Activated CD4-positive, alpha-beta T cell treated with anti-CD3 and anti-CD28 coated beads for 36 hours (primary cell): Measurements from ENCODE around the gene EXOC3L1. TPM values are rescaled to one million over a fixed set of nuclear protein-coding genes. Genes with fewer than 3 reads are reported as not detected.

Source experiments
- ATAC-seq: fragments of 200-7000 bp; cut with Tn5 transposase; one replicate; pipeline ENCODE4 v1.10.0; 2021; ENCODE audit warnings: mild to moderate bottlenecking, moderate library complexity
- CTCF ChIA-PET: fragments of 350-600 bp; sonication (Branson Sonifier 250); formaldehyde crosslinking; loops from one replicate; lab custom pipeline; 2021; ENCODE audit warnings: antibody characterized with exemption; lab: Charles Lee
- POLR2A ChIA-PET: fragments of 350-600 bp; sonication (Branson Sonifier 250); formaldehyde crosslinking; loops from one replicate; lab custom pipeline; 2021; ENCODE audit warnings: antibody characterized with exemption, inconsistent platforms; lab: Charles Lee
- DNase-seq: peaks from one replicate; pipeline ENCODE4 v3.0.0-alpha.2; 2020
- H3K27ac Mint-ChIP-seq: one replicate; pipeline ENCODE4 v1.8.0; 2021; ENCODE audit warnings: mixed read lengths
- H3K27me3 Mint-ChIP-seq: one replicate; pipeline ENCODE4 v1.8.0; 2021; ENCODE audit warnings: mixed read lengths
- H3K36me3 Mint-ChIP-seq: one replicate; pipeline ENCODE4 v1.8.0; 2021; ENCODE audit warnings: low read depth, mixed read lengths
- H3K4me1 Mint-ChIP-seq: one replicate; pipeline ENCODE4 v1.8.0; 2021; ENCODE audit warnings: mixed read lengths
- H3K4me3 Mint-ChIP-seq: one replicate; pipeline ENCODE4 v1.8.0; 2021; ENCODE audit warnings: mild to moderate bottlenecking, moderate library complexity, mixed read lengths
- H3K9me3 Mint-ChIP-seq: one replicate; pipeline ENCODE4 v1.8.0; 2021; ENCODE audit warnings: low read depth, mixed read lengths
- intact Hi-C, 2 experiments: fragments of 100-400 bp; cut with DNase I in 1 of 2; cut with micrococcal nuclease in 1 of 2; formaldehyde crosslinking; loops; one replicate each; pipeline versions ENCODE4 v1.14.2 to v1.15.1; 2022 to 2024; cut with DNase I, micrococcal nuclease
- total RNA-seq, 2 experiments: library from RNA; stranded (reverse); gene quantifications; one replicate each; pipeline ENCODE4 v1.2.3, GENCODE V29; 2021

EXOC3L1 gene
- total RNA-seq, 2 experiments from 2014 or later = 0.16 TPM; not detected in 1

DNA sequence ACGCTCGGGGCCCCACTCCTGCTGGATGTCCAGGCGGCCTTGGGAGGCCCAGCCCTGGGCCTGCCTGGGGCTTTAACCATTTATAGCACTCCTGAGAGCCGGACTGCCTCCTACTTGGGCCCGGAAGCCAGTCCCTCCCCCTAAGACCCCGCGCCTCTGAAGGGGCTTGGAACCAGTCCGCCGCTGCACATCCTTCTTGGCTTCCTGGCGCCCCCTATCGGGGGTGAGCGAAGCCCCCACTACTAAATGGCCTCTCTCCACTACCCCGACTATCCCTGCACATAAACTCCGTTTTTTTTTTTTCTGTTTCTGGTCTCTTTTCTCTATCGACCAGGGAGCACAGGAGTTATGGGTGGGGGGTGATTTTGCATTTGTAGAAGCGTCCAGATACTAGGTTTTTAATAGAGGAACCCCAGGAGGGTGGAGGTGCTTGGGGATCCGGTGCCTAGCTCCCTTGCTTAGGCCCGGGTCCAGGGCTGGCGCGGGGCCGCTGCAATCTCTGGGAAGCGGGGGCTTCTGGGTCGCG is 20.2 kb downstream of the EXOC3L1 start:
- peak; percentile 71 for DNase-seq
- peak overlapping the region; percentile 74 for H3K27ac Mint-ChIP-seq
- peak overlapping the region; percentile 70 for H3K4me3 Mint-ChIP-seq
- intact Hi-C loops = loop anchor here in 1 of 2 experiments (1.0 kb wide), 1 partner anchor 10 kb away; the partner anchor contains the start of genes FBXL8 and TRADD
- H3K4me1 Mint-ChIP-seq = peaks cover 38% of the 10 kb centered on the region
- ChIA-PET POLR2A (interaction anchor here (1.5 kb wide), 1 partner anchor 9 kb away, joined by 5 read pairs; the partner anchor contains the start of genes FBXL8 and TRADD), CTCF (interaction anchor here (0.7 to 3.3 kb wide), 7 partner anchors 9 to 191 kb away, joined by 3 to 15 read pairs (median 5); partner anchors contain the start of gene TMEM208)
- H3K36me3 Mint-ChIP-seq = peaks cover 4% of the 10 kb centered on the region
- ATAC-seq = no peak
- H3K27me3 Mint-ChIP-seq = peaks cover 67% of the 10 kb centered on the region
- H3K9me3 Mint-ChIP-seq = no peaks in the 10 kb centered on the region

DNA sequence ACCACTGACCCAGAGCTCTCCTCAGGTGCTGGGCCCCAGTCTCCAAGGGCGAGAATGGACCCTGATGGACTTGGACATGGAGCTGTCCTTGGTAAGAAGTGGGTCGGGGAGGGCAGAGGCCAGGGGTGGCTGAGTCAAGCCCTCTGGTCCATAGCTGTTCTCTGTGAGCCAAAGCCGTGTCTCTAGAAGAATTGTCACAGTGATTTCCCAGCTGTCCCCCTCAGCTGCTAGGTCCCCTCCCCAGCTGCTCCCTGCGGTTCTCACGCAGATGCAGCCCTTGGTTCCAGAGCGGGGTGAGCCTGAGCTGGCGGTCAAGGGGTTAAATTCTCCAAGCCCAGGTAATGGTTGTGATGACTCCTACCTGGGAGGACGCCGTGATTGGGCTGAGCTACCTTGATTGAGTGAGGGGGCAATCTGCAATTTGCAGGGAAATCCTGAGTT is 20.9 kb downstream of the EXOC3L1 start:
- peaks cover 39% of the 10 kb centered on the region for H3K4me1 Mint-ChIP-seq
- H3K27me3 Mint-ChIP-seq = peaks cover 70% of the 10 kb centered on the region
- intact Hi-C loops = no loop called here
- ChIA-PET CTCF (interaction anchor here (0.5 to 3.3 kb wide), 9 partner anchors 9 to 1185 kb away, joined by 3 to 15 read pairs (median 3); partner anchors contain the start of gene PHAF1), POLR2A (interaction anchor here (1.5 kb wide), 1 partner anchor 9 kb away, joined by 5 read pairs; the partner anchor contains the start of genes FBXL8 and TRADD)
- no peaks in the 10 kb centered on the region for H3K9me3 Mint-ChIP-seq
- H3K36me3 Mint-ChIP-seq = peaks cover 4% of the 10 kb centered on the region
- H3K4me3 Mint-ChIP-seq = no peak overlapping the region
- no peak for ATAC-seq
- H3K27ac Mint-ChIP-seq = no peak overlapping the region
- no peak for DNase-seq

DNA sequence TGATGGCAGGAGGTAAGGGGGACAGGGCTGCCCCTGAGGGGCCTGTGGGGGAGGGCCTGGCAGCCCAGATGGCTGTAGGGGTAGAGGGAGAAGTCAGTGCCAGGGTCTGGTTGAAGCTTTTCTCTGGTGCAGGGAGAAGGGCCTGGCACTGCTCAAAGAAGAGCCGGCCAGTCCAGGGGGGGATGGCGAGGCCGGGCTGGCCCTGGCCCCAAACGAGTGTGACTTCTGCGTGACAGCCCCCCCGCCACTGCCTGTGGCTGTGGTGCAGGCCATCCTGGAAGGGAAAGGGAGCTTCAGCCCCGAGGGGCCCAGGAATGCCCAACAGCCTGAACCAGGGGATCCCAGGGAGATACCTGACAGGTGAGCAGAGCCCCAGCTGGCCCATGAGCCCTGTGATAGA is 22.3 kb downstream of the EXOC3L1 start:
- ChIA-PET CTCF (interaction anchor here (0.5 to 3.3 kb wide), 6 partner anchors 10 to 215 kb away, joined by 3 to 15 read pairs (median 4); partner anchors contain the start of gene B3GNT9), POLR2A (interaction anchor here (0.6 kb wide), 1 partner anchor 156 kb away, joined by 3 read pairs; no protein-coding TSS in a partner anchor)
- Mint-ChIP-seq H3K36me3 (peaks cover 4% of the 10 kb centered on the region), H3K27me3 (peaks cover 60% of the 10 kb centered on the region), H3K4me1 (peaks cover 28% of the 10 kb centered on the region), H3K4me3 (no peak overlapping the region), H3K9me3 (no peaks in the 10 kb centered on the region), H3K27ac (no peak overlapping the region)
- no peak for ATAC-seq
- intact Hi-C loops = no loop called here
- DNase-seq = no peak

DNA sequence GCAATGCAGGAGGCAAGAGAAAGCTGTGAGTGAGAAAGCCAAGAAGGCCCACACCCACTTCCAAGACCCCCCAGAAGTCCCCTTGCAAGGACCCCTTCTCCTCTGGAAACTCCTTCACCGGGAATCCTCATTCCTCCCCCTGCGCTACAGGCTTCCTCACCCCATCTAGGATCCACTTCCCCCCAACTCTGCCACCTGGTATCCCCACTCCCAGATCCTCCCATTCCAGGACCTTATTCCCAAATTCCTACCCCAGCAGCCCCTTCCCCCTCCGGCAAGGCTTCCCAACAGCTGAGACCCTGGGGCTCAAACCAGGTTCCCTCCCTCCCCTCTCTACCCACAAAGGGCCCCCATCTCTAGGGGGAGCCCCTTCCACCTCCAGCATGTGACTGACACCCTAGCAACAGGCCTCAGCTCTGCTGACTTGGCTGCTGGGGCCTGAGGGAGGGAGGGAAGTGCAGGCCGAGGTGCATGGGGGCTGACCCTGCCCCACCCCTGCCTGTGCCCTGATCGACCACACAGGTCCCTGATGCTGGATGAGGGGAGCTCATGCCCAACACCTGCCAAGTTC is 23.3 kb downstream of the EXOC3L1 start:
- Mint-ChIP-seq H3K27ac (no peak overlapping the region), H3K27me3 (peaks cover 59% of the 10 kb centered on the region), H3K36me3 (peaks cover 6% of the 10 kb centered on the region), H3K4me1 (peaks cover 36% of the 10 kb centered on the region), H3K4me3 (no peak overlapping the region), H3K9me3 (no peaks in the 10 kb centered on the region)
- intact Hi-C loops = no loop called here
- POLR2A ChIA-PET = no interaction called here
- DNase-seq (peak; percentile 41), ATAC-seq (no peak)
- CTCF ChIA-PET = interaction anchor here (0.5 to 3.3 kb wide), 4 partner anchors 9 to 214 kb away, joined by 3 to 15 read pairs (median 5); partner anchors contain the start of gene B3GNT9

DNA sequence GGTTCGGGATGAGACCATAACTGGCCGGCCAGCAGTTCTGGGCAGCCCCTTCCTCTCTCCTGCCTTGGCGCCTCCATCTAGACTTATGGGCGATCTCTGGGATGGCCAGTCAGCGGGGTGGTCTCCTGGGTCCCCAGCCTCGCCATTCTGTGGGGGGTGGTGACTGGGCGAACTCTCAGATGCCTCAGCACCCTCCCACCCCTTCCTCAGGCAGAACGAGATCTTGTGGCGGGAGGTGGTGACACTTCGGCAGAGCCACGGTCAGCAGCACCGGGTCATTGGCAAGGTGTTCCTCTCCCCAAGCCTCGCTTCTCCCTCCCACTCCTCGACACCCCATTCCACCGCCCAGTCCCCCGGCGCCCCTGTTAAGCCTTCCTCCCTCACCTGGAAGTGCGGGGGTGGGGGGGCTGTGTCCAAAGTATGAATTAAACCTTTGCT is 23.8 kb downstream of the EXOC3L1 start:
- H3K27ac Mint-ChIP-seq = no peak overlapping the region
- H3K27me3 Mint-ChIP-seq = peaks cover 56% of the 10 kb centered on the region
- intact Hi-C loops = no loop called here
- peaks cover 36% of the 10 kb centered on the region for H3K4me1 Mint-ChIP-seq
- POLR2A ChIA-PET = interaction anchor here (0.6 kb wide), 1 partner anchor 318 kb away, joined by 3 read pairs; no protein-coding TSS in a partner anchor
- H3K36me3 Mint-ChIP-seq = peaks cover 8% of the 10 kb centered on the region
- ATAC-seq (no peak), DNase-seq (no peak)
- H3K9me3 Mint-ChIP-seq = no peaks in the 10 kb centered on the region
- CTCF ChIA-PET = interaction anchor here (1.0 to 1.5 kb wide), 2 partner anchors 9 to 214 kb away, joined by 4 to 6 read pairs; no protein-coding TSS in a partner anchor
- H3K4me3 Mint-ChIP-seq = no peak overlapping the region

DNA sequence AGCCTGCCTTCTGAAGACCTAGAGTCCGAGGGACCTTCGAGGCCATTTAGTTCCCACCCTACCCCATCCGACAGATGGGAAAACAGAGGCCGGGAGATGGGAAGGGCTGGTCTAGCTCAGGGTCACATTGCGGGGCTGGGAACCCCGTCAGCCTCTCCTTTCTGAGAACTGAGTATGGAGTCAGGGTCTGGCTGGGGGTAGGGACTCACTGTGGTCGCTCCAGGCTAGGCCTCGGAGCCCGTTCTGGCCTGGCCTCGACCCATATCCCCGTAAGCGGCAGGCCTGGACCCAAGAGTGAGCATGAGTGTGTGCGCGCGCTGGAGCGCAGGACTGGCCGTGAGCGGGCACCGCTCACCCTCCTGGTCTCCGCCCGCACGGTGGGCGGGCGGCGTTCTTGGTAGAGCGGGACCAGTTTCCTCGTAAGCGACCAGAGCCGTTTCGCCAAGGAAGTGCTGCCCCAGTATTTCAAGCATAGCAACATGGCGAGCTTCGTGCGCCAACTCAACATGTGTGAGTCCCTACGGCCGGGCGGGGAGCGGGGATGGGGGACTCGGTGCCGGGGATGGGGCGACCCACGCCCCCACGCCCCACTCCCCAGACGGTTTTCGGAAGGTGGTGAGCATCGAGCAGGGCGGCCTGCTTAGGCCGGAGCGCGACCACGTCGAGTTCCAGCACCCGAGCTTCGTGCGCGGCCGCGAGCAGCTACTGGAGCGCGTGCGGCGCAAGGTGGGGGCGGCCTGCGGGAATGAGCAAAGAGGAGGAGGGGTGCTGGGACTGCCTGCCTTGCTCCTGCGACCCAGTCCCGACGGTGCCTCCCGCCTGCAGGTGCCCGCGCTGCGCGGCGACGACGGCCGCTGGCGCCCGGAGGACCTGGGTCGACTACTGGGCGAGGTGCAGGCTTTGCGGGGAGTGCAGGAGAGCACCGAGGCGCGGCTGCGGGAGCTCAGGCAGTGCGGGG is 24.5 kb downstream of the EXOC3L1 start:
- Mint-ChIP-seq H3K4me3 (no peak overlapping the region), H3K9me3 (no peaks in the 10 kb centered on the region), H3K36me3 (peaks cover 7% of the 10 kb centered on the region), H3K27me3 (peaks cover 51% of the 10 kb centered on the region), H3K27ac (no peak overlapping the region), H3K4me1 (peaks cover 35% of the 10 kb centered on the region)
- ChIA-PET CTCF (interaction anchor here (1.0 to 1.7 kb wide), 2 partner anchors 8 to 10 kb away, joined by 6 to 10 read pairs; no protein-coding TSS in a partner anchor), POLR2A (interaction anchor here (0.6 kb wide), 2 partner anchors 232 to 319 kb away, joined by 3 read pairs; no protein-coding TSS in a partner anchor)
- intact Hi-C loops = no loop called here
- DNase-seq = peak; percentile 39
- ATAC-seq = no peak

DNA sequence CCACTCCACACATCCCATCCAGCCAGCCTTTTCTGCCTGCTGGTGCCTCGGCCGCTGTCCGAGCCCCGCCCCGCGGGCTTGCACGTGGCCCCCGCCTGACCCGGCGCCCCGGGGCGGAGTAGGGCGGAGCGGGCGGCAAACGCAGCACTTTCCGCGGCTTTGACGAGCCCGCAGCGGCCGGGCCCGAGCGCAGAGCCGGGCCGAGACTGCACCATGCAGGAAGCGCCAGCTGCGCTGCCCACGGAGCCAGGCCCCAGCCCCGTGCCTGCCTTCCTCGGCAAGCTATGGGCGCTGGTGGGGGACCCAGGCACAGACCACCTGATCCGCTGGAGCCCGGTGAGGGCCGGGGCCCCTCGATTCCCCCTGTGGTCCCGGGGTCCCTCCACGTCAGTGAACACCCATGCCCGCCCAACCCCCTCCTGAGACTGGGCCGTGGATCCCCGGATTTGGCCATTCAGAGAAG is 25.3 kb downstream of the EXOC3L1 start, which contains the start of gene HSF4:
HSF4 (plus strand) TSS at position 147 of the 463 bp plus-strand sequence; CDS start at position 214, 67 bp downstream.
- Mint-ChIP-seq H3K27ac (no peak within 1 kb of the TSS), H3K4me3 (no peak within 1 kb of the TSS), H3K27me3 (peaks cover 51% of the 10 kb centered on the region), H3K36me3 (peaks cover 7% of the 10 kb centered on the region), H3K4me1 (peaks cover 29% of the 10 kb centered on the region), H3K9me3 (no peaks in the 10 kb centered on the region)
- DNase-seq (peak; percentile 48), ATAC-seq (no peak)
- CTCF ChIA-PET = interaction anchor here (1.7 to 4.5 kb wide), 2 partner anchors 9 to 11 kb away, joined by 10 to 39 read pairs; no protein-coding TSS in a partner anchor
- POLR2A ChIA-PET = no interaction called here
- intact Hi-C loops = loop anchor here in 1 of 2 experiments (1.0 to 5.0 kb wide), 2 partner anchors 10 to 498 kb away; partner anchors contain the start of genes ACD and PARD6A

DNA sequence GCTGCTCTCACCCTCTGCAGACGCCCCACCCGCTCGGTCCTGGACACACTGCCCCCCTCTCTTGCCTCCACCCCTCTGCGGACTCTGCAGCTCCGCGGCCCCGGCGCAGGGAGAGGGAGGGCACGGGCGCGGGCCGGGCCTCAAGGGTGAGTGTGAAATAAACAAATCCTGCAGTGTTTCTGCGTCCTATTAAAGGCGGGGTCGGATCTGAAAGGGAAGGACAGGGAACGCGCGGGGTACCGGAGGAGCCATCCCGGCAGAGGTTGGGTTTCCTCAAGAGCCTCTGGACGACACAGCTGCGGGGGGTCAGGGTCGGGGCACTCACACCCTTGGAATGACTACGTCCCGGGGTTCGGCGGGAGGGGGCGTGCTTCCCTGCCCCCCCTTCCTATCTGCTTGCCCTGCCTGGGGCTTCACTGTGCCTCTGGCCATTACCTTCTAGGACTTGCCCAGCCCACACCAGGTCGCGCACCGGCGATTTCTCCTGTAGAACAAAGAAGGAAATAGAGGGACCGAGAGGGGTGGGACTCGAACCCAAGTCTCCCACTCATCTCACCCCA is 25.9 kb downstream of the EXOC3L1 start:
- Mint-ChIP-seq H3K27me3 (peaks cover 48% of the 10 kb centered on the region), H3K4me1 (peaks cover 29% of the 10 kb centered on the region), H3K27ac (no peak overlapping the region), H3K4me3 (no peak overlapping the region), H3K9me3 (no peaks in the 10 kb centered on the region), H3K36me3 (peaks cover 7% of the 10 kb centered on the region)
- no peak for DNase-seq
- intact Hi-C loops = loop anchor here in 1 of 2 experiments (1.0 to 5.0 kb wide), 2 partner anchors 10 to 498 kb away; partner anchors contain the start of genes ACD and PARD6A
- ChIA-PET POLR2A (interaction anchor here (1.2 kb wide), 1 partner anchor 9 kb away, joined by 4 read pairs; no protein-coding TSS in a partner anchor), CTCF (interaction anchor here (0.7 to 4.5 kb wide), 9 partner anchors 9 to 179 kb away, joined by 3 to 39 read pairs (median 5); partner anchors contain the start of gene TMEM208)
- ATAC-seq = no peak

DNA sequence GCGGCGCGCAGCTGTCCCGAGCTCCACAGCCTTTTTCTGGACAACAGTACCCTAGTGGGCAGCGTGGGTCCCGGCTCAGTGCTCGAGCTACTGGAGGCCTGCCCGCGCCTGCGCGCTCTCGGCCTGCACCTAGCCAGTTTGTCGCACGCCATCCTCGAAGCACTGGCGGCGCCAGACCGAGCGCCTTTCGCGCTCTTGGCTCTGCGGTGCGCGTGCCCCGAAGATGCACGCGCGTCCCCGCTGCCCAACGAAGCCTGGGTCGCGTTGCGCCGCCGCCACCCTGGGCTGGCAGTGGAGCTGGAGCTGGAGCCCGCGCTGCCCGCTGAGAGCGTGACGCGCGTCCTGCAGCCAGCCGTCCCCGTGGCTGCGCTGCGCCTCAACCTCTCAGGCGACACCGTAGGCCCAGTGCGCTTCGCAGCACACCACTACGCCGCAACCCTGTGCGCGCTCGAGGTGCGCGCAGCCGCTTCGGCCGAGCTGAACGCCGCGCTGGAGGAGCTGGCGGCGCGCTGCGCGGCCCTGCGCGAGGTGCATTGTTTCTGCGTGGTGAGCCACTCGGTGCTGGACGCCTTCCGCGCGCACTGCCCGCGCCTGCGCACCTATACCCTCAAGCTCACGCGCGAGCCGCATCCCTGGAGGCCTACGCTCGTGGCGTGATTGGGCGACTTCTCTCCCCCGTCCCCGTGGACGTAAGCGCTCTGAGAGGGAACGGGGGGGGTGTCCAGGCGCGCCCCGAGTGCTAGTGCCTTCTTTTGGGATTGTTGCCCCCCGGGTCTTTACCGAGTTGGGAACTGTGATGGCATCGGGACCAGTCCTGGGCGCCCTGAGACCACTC is 26.6 kb downstream of the EXOC3L1 start:
- POLR2A ChIA-PET = interaction anchor here (0.7 to 1.2 kb wide), 3 partner anchors 10 to 19 kb away, joined by 3 to 4 read pairs (median 3); no protein-coding TSS in a partner anchor
- intact Hi-C loops = loop anchor here in 1 of 2 experiments (5.0 kb wide), 1 partner anchor 499 kb away; the partner anchor contains the start of genes ACD and PARD6A
- CTCF ChIA-PET = interaction anchor here (0.7 to 4.5 kb wide), 13 partner anchors 8 to 213 kb away, joined by 3 to 39 read pairs (median 4); partner anchors contain the start of gene TMEM208
- Mint-ChIP-seq H3K36me3 (peaks cover 7% of the 10 kb centered on the region), H3K4me1 (peaks cover 36% of the 10 kb centered on the region), H3K4me3 (no peak overlapping the region), H3K27ac (no peak overlapping the region), H3K9me3 (no peaks in the 10 kb centered on the region), H3K27me3 (peaks cover 41% of the 10 kb centered on the region)
- ATAC-seq (peak; percentile 11), DNase-seq (peak; percentile 78)
